Osteocyte (in vitro differentiated cells): Measurements from ENCODE around the gene TXNL1. TPM values are rescaled to one million over a fixed set of nuclear protein-coding genes. Genes with fewer than 3 reads are reported as not detected.
"Not testable (repeated sequence)": the region's sequence is repeated elsewhere in the genome, so short reads cannot be mapped to it uniquely, and the experiment has no call there.

Source experiments
- DNase-seq: peaks from one replicate; pipeline ENCODE4 v3.0.0; 2021; ENCODE audit warnings: mixed read lengths; ENCODE audit not compliant: unreplicated experiment; ENCODE audit errors: extremely low spot score
- H3K27ac Mint-ChIP-seq: one replicate; pipeline ENCODE4 v1.8.0; 2021; ENCODE audit warnings: mild to moderate bottlenecking, mixed read lengths; ENCODE audit not compliant: unreplicated experiment
- H3K27me3 Mint-ChIP-seq: one replicate; pipeline ENCODE4 v1.8.0; 2021; ENCODE audit warnings: mixed read lengths; ENCODE audit not compliant: unreplicated experiment
- H3K36me3 Mint-ChIP-seq: one replicate; pipeline ENCODE4 v1.8.0; 2021; ENCODE audit warnings: mixed read lengths; ENCODE audit not compliant: unreplicated experiment
- H3K4me1 Mint-ChIP-seq: one replicate; pipeline ENCODE4 v1.8.0; 2021; ENCODE audit warnings: mixed read lengths; ENCODE audit not compliant: unreplicated experiment
- H3K4me3 Mint-ChIP-seq: one replicate; pipeline ENCODE4 v1.8.0; 2021; ENCODE audit warnings: mild to moderate bottlenecking, moderate library complexity, mixed read lengths; ENCODE audit not compliant: unreplicated experiment
- H3K9me3 Mint-ChIP-seq: one replicate; pipeline ENCODE4 v1.8.0; 2021; ENCODE audit warnings: mixed read lengths; ENCODE audit not compliant: unreplicated experiment
- CTCF ChIP-seq: fragments of 200-600 bp; sonication (generic); IDR thresholded peaks from 2 replicates; pipeline ENCODE4 v1.5.0; 2021; ENCODE audit warnings: antibody characterized with exemption, mild to moderate bottlenecking, moderate library complexity
- total RNA-seq: library from RNA; stranded (reverse); gene quantifications from 2 replicates; pipeline ENCODE4 v1.2.1, GENCODE V29; 2021

TXNL1 gene
- total RNA-seq, 1 donor from 2014 or later: 67.2 TPM

- no peak overlapping the region for H3K4me3 Mint-ChIP-seq
- peaks cover 6% of the 10 kb centered on the region for H3K4me1 Mint-ChIP-seq
- peaks cover 11% of the 10 kb centered on the region for H3K9me3 Mint-ChIP-seq
- no peak overlapping the region for H3K27ac Mint-ChIP-seq
- no peak for TF ChIP-seq CTCF
- no peaks in the 10 kb centered on the region for H3K36me3 Mint-ChIP-seq
- no peaks in the 10 kb centered on the region for H3K27me3 Mint-ChIP-seq
- DNase-seq: no peak
Observed at GRCh38 chr18:56660655-56661054, 22.3 kb upstream of the TXNL1 start.

GRCh38 chr18:56659111-56659510, 20.7 kb upstream of the TXNL1 start:
- no peak for TF ChIP-seq CTCF
- Mint-ChIP-seq H3K4me1 (peaks cover 6% of the 10 kb centered on the region), H3K27ac (no peak overlapping the region), H3K27me3 (no peaks in the 10 kb centered on the region), H3K36me3 (no peaks in the 10 kb centered on the region), H3K4me3 (no peak overlapping the region), H3K9me3 (peaks cover 19% of the 10 kb centered on the region)
- DNase-seq: no peak

- peaks cover 2% of the 10 kb centered on the region for H3K36me3 Mint-ChIP-seq
Observed at GRCh38 chr18:56658261-56658660, 19.9 kb upstream of the TXNL1 start.

GRCh38 chr18:56654280-56654679, 15.9 kb upstream of the TXNL1 start:
- not testable (repeated sequence) for H3K27ac Mint-ChIP-seq, H3K4me3 Mint-ChIP-seq, DNase-seq, H3K27me3 Mint-ChIP-seq, H3K36me3 Mint-ChIP-seq
- Mint-ChIP-seq H3K4me1 (peaks cover 24% of the 10 kb centered on the region), H3K9me3 (peaks cover 15% of the 10 kb centered on the region)

More at GRCh38 chr18:56658261-56658660, 19.9 kb upstream of the TXNL1 start:
- no peak for DNase-seq
- no peaks in the 10 kb centered on the region for H3K27me3 Mint-ChIP-seq
- peaks cover 11% of the 10 kb centered on the region for H3K4me1 Mint-ChIP-seq
- no peak for TF ChIP-seq CTCF
- no peak overlapping the region for H3K4me3 Mint-ChIP-seq
- no peak overlapping the region for H3K27ac Mint-ChIP-seq
- H3K9me3 Mint-ChIP-seq: peaks cover 22% of the 10 kb centered on the region

- H3K27ac Mint-ChIP-seq: no peak overlapping the region
- no peak for TF ChIP-seq CTCF
- no peak for DNase-seq
- H3K36me3 Mint-ChIP-seq: peaks cover 2% of the 10 kb centered on the region
- peaks cover 11% of the 10 kb centered on the region for H3K9me3 Mint-ChIP-seq
- peak overlapping the region; percentile 14 for H3K4me3 Mint-ChIP-seq
- H3K27me3 Mint-ChIP-seq: no peaks in the 10 kb centered on the region
- peaks cover 24% of the 10 kb centered on the region for H3K4me1 Mint-ChIP-seq
Observed at GRCh38 chr18:56652802-56653201, 14.4 kb upstream of the TXNL1 start.

GRCh38 chr18:56651771-56652092, 13.3 kb upstream of the TXNL1 start:
- Mint-ChIP-seq H3K27me3 (no peaks in the 10 kb centered on the region), H3K36me3 (peaks cover 2% of the 10 kb centered on the region), H3K4me3 (peak overlapping the region; percentile 86), H3K27ac (peak overlapping the region; percentile 91), H3K4me1 (peaks cover 24% of the 10 kb centered on the region), H3K9me3 (peaks cover 11% of the 10 kb centered on the region)
- no peak for DNase-seq
- TF ChIP-seq CTCF: no peak
